ENCODE results near the gene TCF3.

TCF3 gene

DNA sequence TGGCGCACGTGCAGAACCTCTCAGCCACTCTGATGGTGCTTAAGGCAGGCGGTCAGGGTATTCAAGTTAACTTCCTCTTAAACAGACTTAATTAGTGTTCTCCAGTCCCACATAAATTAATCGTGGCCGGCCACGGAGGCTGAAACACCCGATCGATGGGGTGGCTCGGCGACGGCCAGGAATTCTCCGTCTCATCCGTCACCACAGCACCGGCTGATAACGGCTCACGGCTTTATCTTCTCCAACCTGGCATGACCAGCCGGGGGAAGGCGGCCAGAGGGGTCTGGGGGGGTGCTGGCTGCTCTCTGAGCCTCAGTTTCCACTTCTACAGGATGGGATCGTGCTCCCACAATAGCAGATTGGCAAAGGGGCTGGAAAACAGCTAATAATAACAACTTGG, 32.6 kb upstream of the TCF3 start:
- H3K27me3 ChIP-seq (ENCODE audit: insufficient read depth, low read depth) = peaks cover 85% of the 10 kb centered on the region

GRCh38 chr19:1684573-1684912, 32.1 kb upstream of the TCF3 start:
- no peaks in the 10 kb centered on the region for H3K36me3 ChIP-seq (ENCODE audit: insufficient read depth)
- TF ChIP-seq, protein P1, sequence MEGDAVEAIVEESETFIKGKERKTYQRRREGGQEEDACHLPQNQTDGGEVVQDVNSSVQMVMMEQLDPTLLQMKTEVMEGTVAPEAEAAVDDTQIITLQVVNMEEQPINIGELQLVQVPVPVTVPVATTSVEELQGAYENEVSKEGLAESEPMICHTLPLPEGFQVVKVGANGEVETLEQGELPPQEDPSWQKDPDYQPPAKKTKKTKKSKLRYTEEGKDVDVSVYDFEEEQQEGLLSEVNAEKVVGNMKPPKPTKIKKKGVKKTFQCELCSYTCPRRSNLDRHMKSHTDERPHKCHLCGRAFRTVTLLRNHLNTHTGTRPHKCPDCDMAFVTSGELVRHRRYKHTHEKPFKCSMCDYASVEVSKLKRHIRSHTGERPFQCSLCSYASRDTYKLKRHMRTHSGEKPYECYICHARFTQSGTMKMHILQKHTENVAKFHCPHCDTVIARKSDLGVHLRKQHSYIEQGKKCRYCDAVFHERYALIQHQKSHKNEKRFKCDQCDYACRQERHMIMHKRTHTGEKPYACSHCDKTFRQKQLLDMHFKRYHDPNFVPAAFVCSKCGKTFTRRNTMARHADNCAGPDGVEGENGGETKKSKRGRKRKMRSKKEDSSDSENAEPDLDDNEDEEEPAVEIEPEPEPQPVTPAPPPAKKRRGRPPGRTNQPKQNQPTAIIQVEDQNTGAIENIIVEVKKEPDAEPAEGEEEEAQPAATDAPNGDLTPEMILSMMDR (conservative IDR thresholded peaks at IDR 0.05; ENCODE audit: low read depth, low read length) = no peak
- H3K9ac ChIP-seq = no peak overlapping the region
- no peaks in the 10 kb centered on the region for H3K79me2 ChIP-seq (ENCODE audit: insufficient read depth, low read depth)
- H3K27me3 ChIP-seq (ENCODE audit: insufficient read depth, low read depth) = peaks cover 84% of the 10 kb centered on the region
- H2AFZ ChIP-seq (ENCODE audit: low read depth) = no peak overlapping the region
- H4K20me1 ChIP-seq (ENCODE audit: insufficient read depth) = no peaks in the 10 kb centered on the region
- no peak overlapping the region for H3K4me3 ChIP-seq (IDR thresholded peaks at IDR 0.05; ENCODE audit: insufficient read depth, low read depth, low read length)
- H3K4me1 ChIP-seq (ENCODE audit: low read depth, poor library complexity, severe bottlenecking) = no peaks in the 10 kb centered on the region
- H3K4me2 ChIP-seq = no peak overlapping the region
- no peak overlapping the region for H3K27ac ChIP-seq

More for the DNA sequence above, 32.6 kb upstream of the TCF3 start:
- no peak overlapping the region for H3K9ac ChIP-seq
- no peaks in the 10 kb centered on the region for H3K4me1 ChIP-seq (ENCODE audit: low read depth, poor library complexity, severe bottlenecking)
- TF ChIP-seq, protein P1 (conservative IDR thresholded peaks at IDR 0.05; ENCODE audit: low read depth, low read length) = no peak
- no peak overlapping the region for H3K4me2 ChIP-seq
- H3K27ac ChIP-seq = no peak overlapping the region
- H3K36me3 ChIP-seq (ENCODE audit: insufficient read depth) = no peaks in the 10 kb centered on the region
- no peaks in the 10 kb centered on the region for H3K79me2 ChIP-seq (ENCODE audit: insufficient read depth, low read depth)
- no peak overlapping the region for H2AFZ ChIP-seq (ENCODE audit: low read depth)
- H4K20me1 ChIP-seq (ENCODE audit: insufficient read depth) = no peaks in the 10 kb centered on the region
- no peak overlapping the region for H3K4me3 ChIP-seq (IDR thresholded peaks at IDR 0.05; ENCODE audit: insufficient read depth, low read depth, low read length)

GRCh38 chr19:1683869-1684572, 31.6 kb upstream of the TCF3 start:
- no peak overlapping the region for H3K4me3 ChIP-seq (IDR thresholded peaks at IDR 0.05; ENCODE audit: insufficient read depth, low read depth, low read length)
- H3K4me2 ChIP-seq = no peak overlapping the region
- H3K9ac ChIP-seq = no peak overlapping the region
- H4K20me1 ChIP-seq (ENCODE audit: insufficient read depth) = no peaks in the 10 kb centered on the region
- peaks cover 87% of the 10 kb centered on the region for H3K27me3 ChIP-seq (ENCODE audit: insufficient read depth, low read depth)
- no peaks in the 10 kb centered on the region for H3K4me1 ChIP-seq (ENCODE audit: low read depth, poor library complexity, severe bottlenecking)
- TF ChIP-seq, protein P1 (conservative IDR thresholded peaks at IDR 0.05; ENCODE audit: low read depth, low read length) = no peak
- H3K36me3 ChIP-seq (ENCODE audit: insufficient read depth) = no peaks in the 10 kb centered on the region
- H3K27ac ChIP-seq = no peak overlapping the region
- H2AFZ ChIP-seq (ENCODE audit: low read depth) = no peak overlapping the region
- H3K79me2 ChIP-seq (ENCODE audit: insufficient read depth, low read depth) = no peaks in the 10 kb centered on the region

DNA sequence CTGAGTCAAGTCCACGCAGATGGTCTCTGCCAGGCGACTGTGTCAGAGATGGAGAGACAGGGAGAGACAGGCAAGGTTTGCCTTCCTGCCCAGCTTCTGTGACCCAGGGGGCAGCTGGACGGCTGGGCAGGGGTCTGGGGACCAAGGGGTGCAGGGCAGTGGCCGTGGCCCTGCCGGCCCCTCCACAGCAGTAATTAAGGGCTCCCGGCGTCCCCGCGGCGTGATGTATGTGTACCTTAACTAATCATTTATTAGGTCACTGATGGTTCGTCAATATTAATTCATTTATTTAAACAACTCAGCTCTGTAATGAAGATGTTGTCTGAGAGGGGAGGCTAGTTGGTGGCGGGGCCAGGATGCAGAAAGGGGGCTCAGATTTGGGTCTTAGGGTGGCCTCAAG, 28.6 kb upstream of the TCF3 start:
- Histone ChIP-seq H3K27me3 (ENCODE audit: insufficient read depth, low read depth) (peaks cover 86% of the 10 kb centered on the region), H3K4me3 (IDR thresholded peaks at IDR 0.05; ENCODE audit: insufficient read depth, low read depth, low read length) (no peak overlapping the region), H3K36me3 (ENCODE audit: insufficient read depth) (no peaks in the 10 kb centered on the region), H3K27ac (no peak overlapping the region), H2AFZ (ENCODE audit: low read depth) (no peak overlapping the region), H3K4me1 (ENCODE audit: low read depth, poor library complexity, severe bottlenecking) (no peaks in the 10 kb centered on the region), H4K20me1 (ENCODE audit: insufficient read depth) (no peaks in the 10 kb centered on the region), H3K4me2 (no peak overlapping the region), H3K9ac (no peak overlapping the region), H3K79me2 (ENCODE audit: insufficient read depth, low read depth) (no peaks in the 10 kb centered on the region)
- TF ChIP-seq, protein P1 (conservative IDR thresholded peaks at IDR 0.05; ENCODE audit: low read depth, low read length) = no peak
